K562 (cell line): Measurements from ENCODE around the gene SLC16A6.

Experiments
- E2F6 ChIP-seq, 2 experiments: IDR thresholded peaks; 2 replicates each; pipeline ENCODE4 v1.6.1; 2011; ENCODE audit warnings: borderline replicate concordance in 1 of 2, control low read depth in 1 of 2, low read depth in 1 of 2, low read length in 1 of 2, mild to moderate bottlenecking in 1 of 2, mixed read lengths in 1 of 2, moderate library complexity in 1 of 2; ENCODE audit not compliant: insufficient read depth in 1 of 2, insufficient read length in 1 of 2, poor library complexity in 1 of 2, severe bottlenecking in 1 of 2; ENCODE audit errors: extremely low read depth in 1 of 2
- HDAC2 ChIP-seq: fragments of 450-650 bp; IDR thresholded peaks from 2 replicates; pipeline ENCODE4 v1.6.1; 2016; ENCODE audit warnings: mild to moderate bottlenecking
- MAZ ChIP-seq, 2 experiments: fragments of 450-650 bp in 1 of 2; sonication (generic) in 1 of 2; formaldehyde crosslinking; IDR thresholded peaks in 1 of 2; conservative IDR thresholded peaks in 1 of 2; 2 replicates each; pipeline versions ENCODE4 v1.4.0 to v1.5.0; 2020; ENCODE audit warnings: mild to moderate bottlenecking in 1 of 2, missing genetic modification reagents in 1 of 2
- PHF20 ChIP-seq: fragments of 450-650 bp; IDR thresholded peaks from 2 replicates; pipeline ENCODE4 v1.6.1; 2018; ENCODE audit not compliant: partially characterized antibody
- RAD21 ChIP-seq, 2 experiments: fragments of 250-450 bp in 1 of 2; fragments of 450-650 bp in 1 of 2; sonication (Bioruptor Pico) in 1 of 2; formaldehyde crosslinking in 1 of 2; IDR thresholded peaks in 1 of 2; conservative IDR thresholded peaks in 1 of 2; 2 replicates each; pipeline versions ENCODE4 v1.4.0 to v1.8.0; 2020 to 2022; ENCODE audit warnings: mild to moderate bottlenecking in 2 of 2, moderate library complexity in 1 of 2
- SMC3 ChIP-seq: conservative IDR thresholded peaks from 2 replicates; pipeline ENCODE4 v1.6.1; 2011; ENCODE audit warnings: low read depth, low read length, improper control_type of control experiment; ENCODE audit not compliant: insufficient read depth
- TF ChIP-seq, protein P1 (sequence below), 3 experiments: IDR thresholded peaks in 2 of 3; conservative IDR thresholded peaks in 1 of 3; 2 replicates each; pipeline ENCODE4 v1.5.1; 2011 to 2012; ENCODE audit warnings: low read length in 3 of 3, mild to moderate bottlenecking in 3 of 3, control low read depth in 2 of 3, improper control_type of control experiment in 1 of 3, inconsistent platforms in 1 of 3, low read depth in 1 of 3, mixed read lengths in 1 of 3, moderate library complexity in 1 of 3; ENCODE audit not compliant: insufficient read depth in 2 of 3
- TF ChIP-seq, protein P2 (sequence below): fragments of 450-650 bp; IDR thresholded peaks from 2 replicates; pipeline ENCODE4 v1.6.1; 2017; ENCODE audit warnings: antibody characterized with exemption

DNA sequence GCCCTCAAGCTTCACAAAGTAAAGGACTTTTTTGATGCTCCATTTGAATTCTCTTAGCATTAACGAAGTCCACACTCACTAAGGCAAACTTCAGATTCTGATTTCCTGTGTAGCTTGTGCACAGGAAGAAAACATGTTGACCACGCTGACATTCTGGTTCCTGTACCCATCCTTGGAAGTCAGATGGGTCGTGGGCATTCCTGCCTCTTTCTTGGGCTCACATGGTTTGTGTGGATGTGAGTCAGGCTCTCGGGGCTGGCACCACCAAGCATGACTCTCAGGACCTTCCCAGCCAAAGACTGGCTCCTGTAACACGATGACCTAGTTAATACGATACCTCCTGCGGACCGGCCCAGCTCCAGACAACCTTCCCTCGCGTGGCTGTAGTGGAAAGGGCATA, 33.2 kb upstream of the SLC16A6 start:
- TF ChIP-seq, protein P1, sequence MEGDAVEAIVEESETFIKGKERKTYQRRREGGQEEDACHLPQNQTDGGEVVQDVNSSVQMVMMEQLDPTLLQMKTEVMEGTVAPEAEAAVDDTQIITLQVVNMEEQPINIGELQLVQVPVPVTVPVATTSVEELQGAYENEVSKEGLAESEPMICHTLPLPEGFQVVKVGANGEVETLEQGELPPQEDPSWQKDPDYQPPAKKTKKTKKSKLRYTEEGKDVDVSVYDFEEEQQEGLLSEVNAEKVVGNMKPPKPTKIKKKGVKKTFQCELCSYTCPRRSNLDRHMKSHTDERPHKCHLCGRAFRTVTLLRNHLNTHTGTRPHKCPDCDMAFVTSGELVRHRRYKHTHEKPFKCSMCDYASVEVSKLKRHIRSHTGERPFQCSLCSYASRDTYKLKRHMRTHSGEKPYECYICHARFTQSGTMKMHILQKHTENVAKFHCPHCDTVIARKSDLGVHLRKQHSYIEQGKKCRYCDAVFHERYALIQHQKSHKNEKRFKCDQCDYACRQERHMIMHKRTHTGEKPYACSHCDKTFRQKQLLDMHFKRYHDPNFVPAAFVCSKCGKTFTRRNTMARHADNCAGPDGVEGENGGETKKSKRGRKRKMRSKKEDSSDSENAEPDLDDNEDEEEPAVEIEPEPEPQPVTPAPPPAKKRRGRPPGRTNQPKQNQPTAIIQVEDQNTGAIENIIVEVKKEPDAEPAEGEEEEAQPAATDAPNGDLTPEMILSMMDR (IDR thresholded peaks at IDR 0.05 in 2 of 3, conservative IDR thresholded peaks at IDR 0.05 in 1 of 3; ENCODE audit: insufficient read depth in 2 of 3, low read depth in 1 of 3, low read length in 3 of 3), result no peak
- TF ChIP-seq MAZ (CRISPR knock-in tag; conservative IDR thresholded peaks at IDR 0.05 in 1 of 2, IDR thresholded peaks at IDR 0.05 in 1 of 2) (no peak), PHF20 (no peak), SMC3 (no peak), RAD21 (CRISPR knock-in tag; conservative IDR thresholded peaks at IDR 0.05 in 1 of 2, IDR thresholded peaks at IDR 0.05 in 1 of 2) (no peak), HDAC2 (no peak), E2F6 (IDR thresholded peaks at IDR 0.05; ENCODE audit: borderline replicate concordance in 1 of 2, extremely low read depth in 1 of 2, insufficient read depth in 1 of 2, insufficient read length in 1 of 2, low read depth in 1 of 2, low read length in 1 of 2, poor library complexity in 1 of 2, severe bottlenecking in 1 of 2) (no peak)
- TF ChIP-seq, protein P2, sequence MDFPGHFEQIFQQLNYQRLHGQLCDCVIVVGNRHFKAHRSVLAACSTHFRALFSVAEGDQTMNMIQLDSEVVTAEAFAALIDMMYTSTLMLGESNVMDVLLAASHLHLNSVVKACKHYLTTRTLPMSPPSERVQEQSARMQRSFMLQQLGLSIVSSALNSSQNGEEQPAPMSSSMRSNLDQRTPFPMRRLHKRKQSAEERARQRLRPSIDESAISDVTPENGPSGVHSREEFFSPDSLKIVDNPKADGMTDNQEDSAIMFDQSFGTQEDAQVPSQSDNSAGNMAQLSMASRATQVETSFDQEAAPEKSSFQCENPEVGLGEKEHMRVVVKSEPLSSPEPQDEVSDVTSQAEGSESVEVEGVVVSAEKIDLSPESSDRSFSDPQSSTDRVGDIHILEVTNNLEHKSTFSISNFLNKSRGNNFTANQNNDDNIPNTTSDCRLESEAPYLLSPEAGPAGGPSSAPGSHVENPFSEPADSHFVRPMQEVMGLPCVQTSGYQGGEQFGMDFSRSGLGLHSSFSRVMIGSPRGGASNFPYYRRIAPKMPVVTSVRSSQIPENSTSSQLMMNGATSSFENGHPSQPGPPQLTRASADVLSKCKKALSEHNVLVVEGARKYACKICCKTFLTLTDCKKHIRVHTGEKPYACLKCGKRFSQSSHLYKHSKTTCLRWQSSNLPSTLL, result no peak
